Neuronal stem cell (in vitro differentiated cells): Measurements from ENCODE around the gene LRP4.

Experiments
- DNase-seq: peaks from one replicate; pipeline ENCODE4 v3.0.0-alpha.2; 2013; ENCODE audit warnings: low spot score
- H2AFZ ChIP-seq: one replicate; pipeline ENCODE4 v1.6.1; 2013; ENCODE audit warnings: mild to moderate bottlenecking, low read length, inconsistent platforms
- H2AK5ac ChIP-seq: 2 replicates; pipeline ENCODE4 v1.6.1; 2013; ENCODE audit warnings: low read depth, mild to moderate bottlenecking, inconsistent platforms, low read length, moderate library complexity, mixed read lengths
- H2BK120ac ChIP-seq: 2 replicates; pipeline ENCODE4 v1.6.1; 2013; ENCODE audit warnings: low read depth, mild to moderate bottlenecking, inconsistent platforms, low read length, moderate library complexity, mixed read lengths
- H2BK12ac ChIP-seq: one replicate; pipeline ENCODE4 v1.6.1; 2013; ENCODE audit warnings: low read length, inconsistent platforms
- H2BK15ac ChIP-seq: 2 replicates; pipeline ENCODE4 v1.6.1; 2013; ENCODE audit warnings: mild to moderate bottlenecking, low read length, inconsistent platforms, mixed read lengths
- H2BK5ac ChIP-seq: one replicate; pipeline ENCODE4 v1.6.1; 2013; ENCODE audit warnings: inconsistent platforms, mild to moderate bottlenecking, low read length, moderate library complexity
- H3K14ac ChIP-seq: one replicate; pipeline ENCODE4 v1.6.1; 2013; ENCODE audit warnings: low read length, inconsistent platforms
- H3K18ac ChIP-seq: 2 replicates; pipeline ENCODE4 v1.6.1; 2013; ENCODE audit warnings: low read length, inconsistent platforms
- H3K23ac ChIP-seq: 2 replicates; pipeline ENCODE4 v1.6.1; 2013; ENCODE audit warnings: low read depth, mild to moderate bottlenecking, mixed read lengths, low read length, inconsistent platforms; ENCODE audit not compliant: poor library complexity
- H3K27ac ChIP-seq: replicated peaks from 3 replicates; pipeline ENCODE4 v1.5.1; 2013; ENCODE audit warnings: low read length, inconsistent platforms
- H3K27me3 ChIP-seq, 3 experiments: 2 replicates each; pipeline ENCODE4 v1.6.1; 2013; ENCODE audit warnings: low read length in 3 of 3, mild to moderate bottlenecking in 2 of 3, inconsistent platforms in 1 of 3, low read depth in 1 of 3, mixed read lengths in 1 of 3, moderate library complexity in 1 of 3; ENCODE audit not compliant: control insufficient read depth in 3 of 3, insufficient read depth in 3 of 3
- H3K36me3 ChIP-seq, 2 donors: replicated peaks in 1 of 2; 2 replicates each; pipeline ENCODE4 v1.6.1; 2013; ENCODE audit warnings: low read length in 2 of 2; ENCODE audit not compliant: control insufficient read depth in 2 of 2, insufficient read depth in 2 of 2
- H3K4ac ChIP-seq: 2 replicates; pipeline ENCODE4 v1.6.1; 2013; ENCODE audit warnings: inconsistent platforms, mild to moderate bottlenecking, low read length, moderate library complexity
- H3K4me1 ChIP-seq, 2 donors: 1 replicate in 1 of 2; 2 replicates in 1 of 2; pipeline ENCODE4 v1.6.1; 2013; ENCODE audit warnings: low read length in 2 of 2, low read depth in 1 of 2; ENCODE audit not compliant: control insufficient read depth in 2 of 2, insufficient read depth in 1 of 2
- H3K4me2 ChIP-seq: one replicate; pipeline ENCODE4 v1.6.1; 2013; ENCODE audit warnings: mild to moderate bottlenecking, low read length, inconsistent platforms; ENCODE audit not compliant: insufficient read depth, poor library complexity, severe bottlenecking
- H3K4me3 ChIP-seq, 2 donors: 2 replicates each; pipeline ENCODE4 v1.5.1; 2013; ENCODE audit warnings: low read length in 2 of 2, mild to moderate bottlenecking in 2 of 2, inconsistent platforms in 1 of 2, moderate library complexity in 1 of 2
- H3K79me1 ChIP-seq: one replicate; pipeline ENCODE4 v1.6.1; 2013; ENCODE audit warnings: low read depth, mild to moderate bottlenecking, inconsistent platforms, low read length, moderate library complexity
- H3K9ac ChIP-seq: one replicate; pipeline ENCODE4 v1.6.1; 2013; ENCODE audit warnings: mild to moderate bottlenecking, low read depth, low read length, inconsistent platforms; ENCODE audit not compliant: poor library complexity
- H3K9me3 ChIP-seq, 2 donors: replicated peaks in 1 of 2; 2 replicates each; pipeline versions ENCODE3 to v1.6.1; 2013; ENCODE audit warnings: low read length in 2 of 2, mild to moderate bottlenecking in 2 of 2, inconsistent platforms in 1 of 2, low read depth in 1 of 2, mixed read lengths in 1 of 2, moderate library complexity in 1 of 2; ENCODE audit not compliant: control insufficient read depth in 2 of 2, insufficient read depth in 1 of 2
- H4K8ac ChIP-seq: one replicate; pipeline ENCODE4 v1.6.1; 2013; ENCODE audit warnings: low read depth, mild to moderate bottlenecking, inconsistent platforms, low read length, moderate library complexity
- H4K91ac ChIP-seq: one replicate; pipeline ENCODE4 v1.6.1; 2013; ENCODE audit warnings: low read length, low read depth, mild to moderate bottlenecking, inconsistent platforms; ENCODE audit not compliant: poor library complexity
- WGBS, 2 donors: extraction: QIAGEN DNeasy Blood & Tissue Kit; methylation state at CpG; one replicate each; pipeline ENCODE4 v1.1.7; 2013; ENCODE audit warnings: missing lambda C conversion rate in 2 of 2, mixed read lengths in 1 of 2; ENCODE audit not compliant: insufficient read length in 2 of 2, insufficient replicate concordance in 1 of 2; ENCODE audit errors: extremely low coverage in 2 of 2; 5-methylcytosine and 5-hydroxymethylcytosine counted together

The LRP4 gene

DNA sequence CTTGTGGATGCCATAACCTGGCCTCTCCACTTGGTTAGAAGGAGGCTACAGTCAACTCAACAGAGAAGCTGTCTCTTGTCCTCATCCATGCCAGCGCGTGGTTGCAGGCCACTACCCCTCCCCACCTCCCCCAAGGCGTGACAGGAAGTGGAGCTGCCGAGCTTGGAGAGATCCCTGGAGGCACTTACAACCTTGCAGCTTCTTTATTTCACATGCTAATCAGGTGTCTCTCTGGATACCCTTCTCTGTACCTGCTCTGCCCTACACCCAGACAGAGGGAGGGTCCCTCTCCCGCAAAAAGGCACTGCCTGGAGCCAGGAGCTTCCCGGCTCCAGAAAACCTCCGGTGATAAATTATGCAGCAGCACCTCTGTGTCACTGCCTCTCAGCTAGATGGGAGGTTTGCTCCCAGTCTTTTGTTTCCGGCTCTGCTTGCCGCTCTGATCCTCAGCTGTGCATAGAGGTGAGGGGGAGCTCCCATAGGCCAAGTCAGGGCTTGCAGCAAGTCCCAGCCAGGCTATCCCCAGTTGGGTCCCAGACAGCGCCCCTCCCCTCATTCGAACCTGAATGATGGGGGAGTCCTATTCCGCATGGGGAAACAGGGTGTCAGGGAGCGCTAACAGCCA lies 5.7 kb downstream of the LRP4 start:
- no peak overlapping the region for H2BK15ac ChIP-seq
- no peak overlapping the region for H4K91ac ChIP-seq
- no peak overlapping the region for H2BK120ac ChIP-seq
- peak; percentile 62 for DNase-seq
- H3K9me3 ChIP-seq: no peaks in the 10 kb centered on the region
- H2BK12ac ChIP-seq: no peak overlapping the region
- peaks cover 11% of the 10 kb centered on the region for H3K79me1 ChIP-seq
- H2BK5ac ChIP-seq: peak overlapping the region; percentile 30
- peak overlapping the region; percentile 7 to 43 for H3K4me3 ChIP-seq
- peak overlapping the region; percentile 33 for H3K18ac ChIP-seq
- H3K36me3 ChIP-seq: no peaks in the 10 kb centered on the region
- WGBS, 2 donors: no CpG with 5 or more reads among the region's 13 CpGs
- H3K27ac ChIP-seq: peak overlapping the region; percentile 67
- H3K14ac ChIP-seq: no peak overlapping the region
- H3K4ac ChIP-seq: no peak overlapping the region
- no peak overlapping the region for H3K23ac ChIP-seq
- H3K9ac ChIP-seq: no peak overlapping the region
- H3K4me2 ChIP-seq: peak overlapping the region; percentile 72
- peak overlapping the region; percentile 85 for H2AFZ ChIP-seq
- H3K4me1 ChIP-seq: peaks cover 27 to 40% of the 10 kb centered on the region in 2 donors
- H3K27me3 ChIP-seq: no peaks in the 10 kb centered on the region
- H2AK5ac ChIP-seq: no peak overlapping the region
- no peak overlapping the region for H4K8ac ChIP-seq

DNA sequence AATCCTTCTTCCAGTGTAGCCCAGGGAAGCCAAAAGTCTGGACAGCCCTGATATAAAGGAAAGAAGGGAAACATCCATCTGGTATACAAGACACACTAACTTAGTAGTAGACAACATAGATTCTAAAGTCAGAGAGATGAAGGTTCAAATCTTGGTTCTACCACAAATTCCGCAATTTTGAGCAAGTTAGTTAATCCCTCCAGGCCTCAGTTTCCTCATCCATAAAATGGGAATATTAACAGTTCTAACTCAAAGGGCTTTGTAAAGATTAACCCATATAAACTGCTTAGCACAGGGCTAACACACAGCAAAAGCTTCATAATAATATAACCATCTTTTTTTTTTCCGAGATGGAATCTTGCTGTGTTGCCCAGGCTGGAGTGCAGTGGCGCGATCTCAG lies 10.7 kb downstream of the LRP4 start:
- no peak overlapping the region for H4K91ac ChIP-seq
- H3K79me1 ChIP-seq: peaks cover 6% of the 10 kb centered on the region
- H3K9me3 ChIP-seq: no peaks in the 10 kb centered on the region
- H3K14ac ChIP-seq: no peak overlapping the region
- no peak overlapping the region for H3K4me3 ChIP-seq
- no peak overlapping the region for H3K4ac ChIP-seq
- peaks cover 0 to 3% of the 10 kb centered on the region in 2 donors for H3K36me3 ChIP-seq
- H3K23ac ChIP-seq: no peak overlapping the region
- no peak overlapping the region for H3K18ac ChIP-seq
- H2BK15ac ChIP-seq: no peak overlapping the region
- no peak overlapping the region for H3K4me2 ChIP-seq
- H3K9ac ChIP-seq: no peak overlapping the region
- no peak overlapping the region for H2BK120ac ChIP-seq
- H4K8ac ChIP-seq: no peak overlapping the region
- H3K27ac ChIP-seq: no peak overlapping the region
- no peak overlapping the region for H2BK5ac ChIP-seq
- no peak overlapping the region for H2BK12ac ChIP-seq
- H3K4me1 ChIP-seq: peaks cover 17 to 24% of the 10 kb centered on the region in 2 donors
- DNase-seq: no peak
- H3K27me3 ChIP-seq: no peaks in the 10 kb centered on the region
- WGBS, 2 donors: no CpG with 5 or more reads among the region's 4 CpGs
- H2AFZ ChIP-seq: no peak overlapping the region
- no peak overlapping the region for H2AK5ac ChIP-seq

DNA sequence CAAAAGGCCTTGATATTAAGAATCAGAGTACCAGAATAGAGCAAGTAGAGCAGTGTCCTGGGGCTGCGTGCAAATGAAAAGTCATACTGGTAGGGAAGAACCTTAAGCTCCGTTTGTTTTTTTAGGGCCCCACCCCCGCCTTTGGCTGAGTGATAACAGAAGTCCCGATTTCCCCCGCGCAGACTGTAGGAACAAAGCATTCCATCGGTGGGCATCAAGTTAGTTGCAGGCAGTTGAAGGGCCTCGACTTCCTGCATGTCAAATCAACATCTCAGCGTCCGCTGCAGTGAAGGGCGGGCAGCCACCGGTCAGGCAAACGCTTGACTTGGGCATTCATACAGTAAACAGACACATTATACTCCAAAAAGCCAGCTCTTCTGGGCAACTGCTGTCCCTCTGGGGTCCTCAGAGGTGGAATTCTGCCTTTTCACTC lies 11.7 kb downstream of the LRP4 start:
- Histone ChIP-seq H3K36me3 (peaks cover 0 to 3% of the 10 kb centered on the region in 2 donors), H2BK5ac (no peak overlapping the region), H3K4me1 (peaks cover 13 to 18% of the 10 kb centered on the region in 2 donors), H3K4me2 (no peak overlapping the region), H3K79me1 (peaks cover 6% of the 10 kb centered on the region), H2BK15ac (no peak overlapping the region), H3K27ac (peak overlapping the region; percentile 1), H2BK12ac (no peak overlapping the region), H2AK5ac (no peak overlapping the region), H3K18ac (no peak overlapping the region), H3K4ac (no peak overlapping the region), H3K9me3 (no peaks in the 10 kb centered on the region), H3K27me3 (no peaks in the 10 kb centered on the region), H4K8ac (no peak overlapping the region), H3K9ac (no peak overlapping the region), H2BK120ac (no peak overlapping the region), H3K4me3 (peak overlapping the region in 1 of 2 donors; percentile 7), H3K14ac (no peak overlapping the region), H4K91ac (no peak overlapping the region), H2AFZ (peak overlapping the region; percentile 78), H3K23ac (no peak overlapping the region)
- DNase-seq: no peak
- WGBS, 2 donors: no CpG with 5 or more reads among the region's 13 CpGs

DNA sequence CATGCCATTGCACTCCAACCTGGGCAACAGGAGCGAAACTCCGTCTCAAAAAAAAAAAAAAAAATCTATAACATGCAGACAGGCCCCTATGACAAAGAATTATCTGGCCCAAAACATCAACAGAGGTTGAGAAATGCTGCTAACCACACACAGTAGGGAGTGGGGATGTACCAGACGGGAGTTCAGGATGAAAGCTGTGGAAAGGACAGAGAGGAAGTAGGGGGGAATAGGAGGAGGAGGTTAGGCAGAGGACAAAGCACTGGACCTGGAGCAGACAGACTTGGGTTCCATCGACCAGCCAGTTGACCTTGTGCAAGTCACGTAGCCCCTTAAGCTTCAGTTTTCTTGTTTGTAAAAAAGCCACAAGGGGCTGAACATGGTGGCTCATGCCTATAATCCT lies 12.5 kb downstream of the LRP4 start:
- H4K91ac ChIP-seq: no peak overlapping the region
- no peak overlapping the region for H2AFZ ChIP-seq
- no peak overlapping the region for H2BK15ac ChIP-seq
- H2AK5ac ChIP-seq: no peak overlapping the region
- no peaks in the 10 kb centered on the region for H3K9me3 ChIP-seq
- no peak overlapping the region for H3K4ac ChIP-seq
- H3K18ac ChIP-seq: no peak overlapping the region
- H3K27ac ChIP-seq: no peak overlapping the region
- WGBS, 2 donors: no CpG with 5 or more reads among the region's 5 CpGs
- no peak overlapping the region for H3K4me3 ChIP-seq
- no peak overlapping the region for H3K23ac ChIP-seq
- no peak overlapping the region for H2BK5ac ChIP-seq
- H3K79me1 ChIP-seq: peaks cover 6% of the 10 kb centered on the region
- no peak overlapping the region for H3K4me2 ChIP-seq
- no peak overlapping the region for H2BK12ac ChIP-seq
- no peak for DNase-seq
- no peak overlapping the region for H4K8ac ChIP-seq
- no peak overlapping the region for H3K14ac ChIP-seq
- H3K4me1 ChIP-seq: peaks cover 13 to 18% of the 10 kb centered on the region in 2 donors
- peaks cover 0 to 9% of the 10 kb centered on the region in 2 donors for H3K36me3 ChIP-seq
- no peak overlapping the region for H2BK120ac ChIP-seq
- H3K27me3 ChIP-seq: no peaks in the 10 kb centered on the region
- H3K9ac ChIP-seq: no peak overlapping the region
